Erythroblast (primary cell): ENCODE results near the gene ZNF784.

Source experiments
- GATA1 ChIP-seq: IDR thresholded peaks from 2 replicates; pipeline ENCODE4 v1.6.1; 2011; ENCODE audit warnings: low read depth, mild to moderate bottlenecking, control low read depth, low read length, moderate library complexity
- POLR2A ChIP-seq: IDR thresholded peaks from 2 replicates; pipeline ENCODE4 v1.6.1; 2011; ENCODE audit warnings: mild to moderate bottlenecking, low read length

- TF ChIP-seq POLR2A, result no peak
- no peak for TF ChIP-seq GATA1
Measured at GRCh38 chr19:55668603-55669348, 44.4 kb upstream of the ZNF784 start.
